GM21390 (cell line): ENCODE data around the gene CAPN5.
"Not testable (repeated sequence)": the region's sequence is repeated elsewhere in the genome, so short reads cannot be mapped to it uniquely, and the experiment has no call there.

ENCODE experiments used
- ATAC-seq: cut with Tn5 transposase; IDR thresholded peaks from one replicate; pipeline ENCODE4 v1.9.1; 2021; ENCODE audit not compliant: unreplicated experiment

Gene CAPN5

GRCh38 chr11:77094841-77095365 is 28.1 kb downstream of the CAPN5 start:
- ATAC-seq: no peak

GRCh38 chr11:77095551-77096490 is 29.1 kb downstream of the CAPN5 start:
- ATAC-seq: no peak

DNA sequence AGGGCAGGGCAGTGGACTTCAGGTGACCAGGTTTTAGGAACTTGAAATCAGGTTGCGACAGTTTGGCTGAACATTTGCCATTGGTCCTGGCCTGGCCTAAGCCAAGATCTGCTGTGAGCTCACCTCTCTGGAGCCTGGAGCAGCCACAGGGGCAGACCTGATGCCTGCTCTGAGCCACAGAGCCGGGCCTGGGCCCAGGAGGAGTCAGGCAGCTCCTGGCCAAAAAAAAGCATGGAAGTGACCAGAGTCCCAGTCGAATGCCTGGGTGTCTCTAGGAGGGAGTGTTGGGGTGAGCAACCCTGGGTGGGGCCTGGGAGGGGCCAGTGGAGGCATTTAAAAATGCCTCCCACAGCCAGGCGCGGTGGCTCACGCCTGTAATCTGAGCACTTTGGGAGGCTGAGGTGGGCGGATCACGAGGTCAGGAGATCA is 29.8 kb downstream of the CAPN5 start:
- no peak for ATAC-seq

- not testable (repeated sequence) for ATAC-seq
Observed at GRCh38 chr11:77097180-77097579, 30.4 kb downstream of the CAPN5 start.

DNA sequence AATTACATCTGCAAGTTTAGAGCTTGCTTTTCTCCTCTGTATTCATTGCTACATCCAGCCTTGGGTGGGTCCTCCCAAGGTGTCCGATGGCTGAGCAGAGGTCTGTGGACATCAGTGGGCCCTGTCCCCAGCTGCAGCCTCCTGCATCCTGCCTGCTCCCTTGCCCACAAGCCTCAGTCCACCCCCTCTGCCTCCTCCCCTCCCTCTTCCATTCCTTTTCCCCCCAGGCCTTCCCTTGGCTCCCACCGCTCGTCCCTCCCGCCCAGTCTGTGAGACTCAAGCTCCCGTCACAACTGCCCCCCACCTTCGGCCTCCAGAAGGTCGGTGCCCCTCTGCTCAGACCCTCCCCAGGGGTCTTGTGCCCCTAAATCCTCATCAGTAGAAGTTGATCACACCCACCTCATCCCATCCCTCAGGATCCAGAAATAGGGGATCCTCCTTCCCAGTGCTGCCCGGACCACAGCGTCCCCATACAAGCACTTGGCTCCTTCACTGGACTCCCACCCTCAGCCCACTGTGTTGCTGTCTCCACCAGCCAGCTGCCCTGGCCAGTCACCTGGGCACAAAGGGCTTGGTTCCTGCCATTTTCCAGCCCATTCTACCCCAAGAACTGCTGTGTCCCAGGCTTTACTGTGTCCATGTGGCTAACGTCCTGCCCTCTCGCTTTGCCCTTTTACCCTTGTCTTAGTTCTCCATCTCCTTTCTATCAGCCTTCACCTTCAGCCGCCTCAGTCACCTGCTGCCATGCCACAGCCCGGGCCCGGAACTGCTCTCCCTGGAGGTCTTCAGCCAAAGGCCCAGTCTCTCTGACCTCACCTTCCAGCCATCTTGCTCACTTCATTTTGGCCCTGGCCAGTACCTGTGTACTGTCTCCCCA is 33.6 kb downstream of the CAPN5 start:
- no peak for ATAC-seq

- no peak for ATAC-seq
Observed at GRCh38 chr11:77101043-77101537, 34.3 kb downstream of the CAPN5 start.

GRCh38 chr11:77102246-77103210 is 35.8 kb downstream of the CAPN5 start, which contains the start of gene OMP:
Gene OMP, plus strand, starts transcription at chr11:77102840. Its CDS starts 0 bp downstream, at chr11:77102840.
- no peak for ATAC-seq

DNA sequence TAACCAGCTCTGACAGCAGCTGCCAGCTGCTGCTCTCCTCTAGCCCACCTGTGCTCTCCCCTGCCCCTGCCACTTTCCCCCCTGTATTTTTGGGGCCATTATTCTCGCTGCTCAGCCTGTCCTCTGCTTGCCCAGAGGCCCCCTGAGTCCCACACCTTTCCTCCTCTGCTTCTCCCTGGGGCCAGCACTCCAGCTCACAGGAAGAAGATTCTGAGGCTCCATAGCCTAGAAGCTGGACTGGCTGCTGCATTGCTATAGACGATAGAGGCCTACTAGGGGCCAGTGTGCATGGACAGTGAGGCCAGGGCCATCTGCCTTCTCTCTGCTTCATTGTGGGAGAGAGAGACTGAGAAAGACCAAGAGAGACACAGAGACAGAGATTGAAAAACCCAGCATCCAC is 36.5 kb downstream of the CAPN5 start:
- ATAC-seq: no peak

GRCh38 chr11:77104727-77105126 is 38.0 kb downstream of the CAPN5 start:
- ATAC-seq: no peak

- no peak for ATAC-seq
Observed at GRCh38 chr11:77106321-77106720, 39.5 kb downstream of the CAPN5 start.

GRCh38 chr11:77106759-77107158 is 40.0 kb downstream of the CAPN5 start:
- ATAC-seq: no peak

DNA sequence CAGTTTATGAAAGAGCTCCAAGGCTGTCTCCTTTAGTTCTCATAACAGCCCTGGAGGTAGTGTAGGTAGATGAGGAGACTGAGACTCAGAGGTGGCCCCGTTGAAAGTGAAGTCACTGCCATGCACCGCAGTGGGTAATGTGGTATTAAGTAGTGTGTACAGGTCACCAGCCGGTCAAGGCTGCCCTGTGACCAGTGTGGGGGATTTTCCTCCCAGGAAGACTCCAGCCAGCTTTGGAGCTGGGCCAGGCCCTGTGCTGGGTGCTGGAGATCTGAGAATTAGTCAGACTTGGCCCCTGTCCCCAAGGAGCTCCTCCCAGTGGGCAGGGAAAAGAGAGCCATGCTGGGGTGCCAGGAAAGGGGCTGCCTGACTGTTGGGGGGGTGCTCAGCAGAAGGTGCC is 41.2 kb downstream of the CAPN5 start:
- no peak for ATAC-seq

DNA sequence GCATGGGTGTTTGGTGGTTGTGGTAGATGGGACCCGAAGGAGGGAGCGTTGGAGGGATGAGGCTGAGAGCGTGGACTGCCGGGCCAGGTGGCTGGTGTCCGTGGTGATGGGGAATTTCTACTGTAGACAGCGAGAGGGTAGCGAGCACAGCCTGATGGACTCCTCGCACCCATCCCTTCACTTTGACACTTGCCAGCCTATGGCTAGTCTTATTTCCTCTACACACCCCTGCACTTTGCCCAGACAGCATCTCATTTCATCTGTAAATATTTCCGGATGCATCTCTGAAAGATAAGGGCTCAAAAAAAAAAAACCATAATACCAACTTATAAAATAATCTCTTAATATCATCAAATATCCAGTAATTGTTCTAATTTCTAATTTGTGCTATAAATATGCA is 41.7 kb downstream of the CAPN5 start:
- no peak for ATAC-seq

DNA sequence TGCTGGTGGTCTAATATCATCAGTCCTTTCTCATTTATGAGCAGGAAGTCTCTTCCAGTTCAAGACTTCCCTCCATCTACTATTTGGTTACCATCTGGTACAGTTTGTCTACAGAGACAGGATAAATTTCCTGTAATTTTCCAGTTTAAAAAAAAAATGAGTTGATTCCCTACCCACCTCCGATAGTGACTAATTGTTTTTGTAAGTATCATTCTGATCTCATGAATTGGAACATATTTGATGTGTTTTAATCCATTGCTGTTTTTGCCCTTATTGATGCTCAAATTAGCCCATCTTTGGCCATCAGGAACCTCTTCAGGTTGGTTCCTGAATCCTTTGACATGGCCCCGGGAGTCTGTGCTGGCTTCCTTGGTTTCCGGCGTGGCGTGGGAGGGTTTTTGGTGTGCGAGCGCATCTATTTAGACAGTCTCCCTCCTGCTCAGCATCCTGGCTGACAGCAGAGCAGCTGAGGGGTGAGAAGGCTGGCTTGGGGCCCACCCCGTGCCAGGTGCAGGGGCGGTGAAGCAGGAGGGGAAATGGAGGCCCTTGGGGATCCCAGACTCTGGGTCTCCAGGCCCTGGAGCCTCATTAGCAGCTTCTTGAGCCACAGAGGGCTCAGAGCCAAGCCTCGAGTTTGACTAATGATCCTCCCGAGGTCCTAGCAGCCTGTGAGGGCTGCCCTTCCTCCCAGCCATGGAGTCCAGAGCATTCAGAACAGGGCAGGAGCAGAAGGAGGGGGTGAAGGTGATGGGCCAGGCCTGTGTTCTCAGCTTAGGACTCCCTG is 42.7 kb downstream of the CAPN5 start:
- ATAC-seq: no peak

DNA sequence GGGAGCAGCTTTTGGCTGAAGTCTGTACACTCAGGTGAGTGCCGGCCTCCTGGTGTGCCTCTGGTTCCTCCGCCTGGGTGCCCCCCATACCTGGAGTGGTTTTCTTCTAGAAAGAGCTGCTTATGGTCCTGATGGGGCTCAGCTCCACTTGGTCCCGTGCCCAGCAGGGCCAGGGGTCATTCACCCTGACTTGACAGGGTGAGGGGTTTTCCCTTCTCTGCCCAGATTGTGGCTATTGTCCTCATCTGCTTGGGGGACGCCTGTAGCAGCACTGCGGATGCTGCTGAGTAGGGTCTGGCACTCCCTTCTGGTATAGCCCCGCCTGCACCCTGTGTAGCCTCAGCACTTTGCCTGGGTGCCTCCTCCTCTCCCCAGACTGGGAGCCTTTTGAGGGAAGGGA is 44.1 kb downstream of the CAPN5 start:
- ATAC-seq: no peak

GRCh38 chr11:77111277-77111676 is 44.5 kb downstream of the CAPN5 start:
- no peak for ATAC-seq

DNA sequence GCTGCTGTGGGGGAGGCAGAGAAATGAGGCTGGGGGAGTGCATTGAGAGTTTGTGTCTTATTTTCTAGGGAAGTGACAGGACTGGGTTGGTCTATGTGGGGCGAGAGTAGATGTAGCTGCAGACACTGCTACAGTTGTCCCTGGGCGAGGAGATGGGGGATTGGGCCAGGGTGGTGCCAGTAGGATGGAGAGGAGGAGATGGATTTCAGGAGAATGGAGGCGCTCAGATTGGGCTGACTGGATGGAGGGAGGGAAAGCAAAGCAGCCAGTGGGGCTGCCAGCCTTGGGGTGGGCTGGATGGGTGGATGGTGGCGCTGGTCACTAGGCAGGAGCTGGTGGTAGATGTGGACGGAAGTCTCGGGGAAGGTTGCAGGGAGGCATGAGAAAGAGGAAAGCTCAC is 45.2 kb downstream of the CAPN5 start:
- ATAC-seq: no peak

DNA sequence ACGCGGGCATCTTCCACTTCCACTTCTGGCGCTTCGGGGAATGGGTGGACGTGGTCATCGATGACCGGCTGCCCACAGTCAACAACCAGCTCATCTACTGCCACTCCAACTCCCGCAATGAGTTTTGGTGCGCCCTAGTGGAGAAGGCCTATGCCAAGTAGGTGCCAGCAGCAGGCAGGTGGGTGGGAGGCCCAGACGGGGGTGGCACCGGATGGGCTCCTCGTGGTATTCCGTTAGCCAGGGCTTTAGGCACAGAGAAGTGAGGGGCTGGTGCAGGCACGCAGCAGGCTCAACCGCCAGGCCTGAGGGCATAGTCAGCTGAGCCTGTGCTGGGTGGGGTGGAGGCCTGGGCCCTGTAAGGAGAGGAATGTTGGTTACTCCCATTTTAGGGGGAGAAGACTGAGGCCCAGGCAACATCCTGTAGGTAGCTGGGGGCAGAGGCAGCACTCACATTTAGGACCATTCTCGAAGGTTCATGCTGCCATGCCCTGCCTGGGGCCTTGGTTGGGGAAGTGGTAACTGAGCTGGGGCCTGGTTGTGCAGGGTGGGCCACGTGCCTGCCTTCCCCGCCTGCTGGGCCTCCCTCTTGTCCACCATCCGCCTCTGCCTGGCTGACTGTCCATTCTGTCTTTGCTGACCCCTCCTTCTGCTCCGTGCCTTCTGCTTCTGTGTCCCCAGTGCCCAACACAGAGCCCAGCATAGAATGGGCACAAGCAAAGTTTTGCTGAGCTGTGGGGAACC is 46.0 kb downstream of the CAPN5 start:
- no peak for ATAC-seq
